ENCODE measurements around the gene MEFV. TPM values are rescaled to one million over a fixed set of nuclear protein-coding genes. Genes with fewer than 3 reads are reported as not detected.

Gene MEFV
- total and polyA plus RNA-seq, 2 donors (not counting 1 experiment from before 2014, with no cell fraction given), result 0.24 to 0.25 TPM

DNA sequence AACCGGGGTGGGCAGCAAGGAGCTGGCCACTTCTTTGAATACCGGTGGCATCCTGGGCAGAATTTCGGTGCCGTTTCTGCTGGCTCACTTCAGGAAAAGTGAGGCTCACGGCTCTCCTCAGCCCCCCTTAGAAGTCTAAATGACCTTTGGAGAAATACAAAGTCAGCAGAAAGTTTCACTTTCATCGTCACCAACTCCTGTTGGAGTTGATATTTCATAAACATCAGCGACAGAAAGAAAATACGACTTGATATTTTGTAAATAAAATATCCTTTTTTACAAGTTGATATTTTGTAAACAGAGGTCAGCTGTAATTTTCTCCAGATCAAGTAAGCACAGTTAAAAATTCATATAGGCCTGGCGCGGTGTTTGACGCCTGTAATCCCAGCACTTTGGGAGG is 49.6 kb upstream of the MEFV start:
- no peak for DNase-seq
- POLR2A ChIA-PET, result interaction anchor here (0.5 to 2.4 kb wide), 5 partner anchors 18 to 1725 kb away, joined by 3 to 18 read pairs (median 5); partner anchors contain the start of gene ZNF263
- Histone ChIP-seq H3K27me3 (replicated peaks in 1 of 4; ENCODE audit: control extremely low read depth in 1 of 4, control insufficient read depth in 3 of 4, insufficient read depth in 4 of 4, low read length in 3 of 4) (no peaks in the 10 kb centered on the region), H3K36me3 (replicated peaks in 1 of 2; ENCODE audit: control extremely low read depth in 1 of 2, control insufficient read depth in 1 of 2, extremely low read depth in 1 of 2, insufficient read depth in 2 of 2, low read length in 1 of 2) (peaks cover 14 to 21% of the 10 kb centered on the region in 2 experiments), H3K4me1 (ENCODE audit: control insufficient read depth in 2 of 2, insufficient read depth in 2 of 2, low read length in 2 of 2) (peaks cover 8 to 14% of the 10 kb centered on the region in 2 donors), H2AFZ (ENCODE audit: insufficient read depth, low read depth, low read length, poor library complexity, severe bottlenecking) (peak overlapping the region; percentile 95), H3K4me2 (replicated peaks; ENCODE audit: low read depth, low read length, poor library complexity, severe bottlenecking) (peak overlapping the region; percentile 91), H3K9me3 (ENCODE audit: control extremely low read depth in 1 of 3, control insufficient read depth in 2 of 3, insufficient read depth in 1 of 3, low read length in 2 of 3) (peaks cover 6 to 40% (median 16%) of the 10 kb centered on the region in 3 donors), H3K4me3 (ENCODE audit: control extremely low read depth in 1 of 5, extremely low read depth in 1 of 5, insufficient read depth in 1 of 5, low read depth in 2 of 5, low read length in 4 of 5) (peak overlapping the region; percentile 71 to 86 (median 78)), H3K79me2 (ENCODE audit: control insufficient read depth, insufficient read depth, low read length) (peaks cover 56% of the 10 kb centered on the region), H3K27ac (ENCODE audit: low read length in 2 of 2) (peak overlapping the region; percentile 82 to 93), H4K20me1 (ENCODE audit: control insufficient read depth, insufficient read depth, low read length, poor library complexity, severe bottlenecking) (no peaks in the 10 kb centered on the region), H3K9ac (ENCODE audit: low read length) (peak overlapping the region; percentile 93)
- CTCF ChIA-PET, result interaction anchor here (0.8 to 1.8 kb wide), 2 partner anchors 15 to 24 kb away, joined by 3 to 4 read pairs; no protein-coding TSS in a partner anchor
- H3K27me3 Mint-ChIP-seq, result no peaks in the 10 kb centered on the region
- intact Hi-C loops (cut with micrococcal nuclease), result no loop called here
- 49% methylated on average over 8 of the region's 11 CpGs for WGBS (ENCODE audit: insufficient coverage)
- H3K9me3 Mint-ChIP-seq (ENCODE audit: insufficient read depth), result peaks cover 5% of the 10 kb centered on the region
- ATAC-seq (ENCODE audit: low read depth), result no peak
- no peak for TF ChIP-seq EZH2 (IDR thresholded peaks at IDR 0.05; ENCODE audit: borderline replicate concordance, insufficient read depth, low read depth, low read length, poor library complexity, severe bottlenecking)
- TF ChIP-seq, protein P1, sequence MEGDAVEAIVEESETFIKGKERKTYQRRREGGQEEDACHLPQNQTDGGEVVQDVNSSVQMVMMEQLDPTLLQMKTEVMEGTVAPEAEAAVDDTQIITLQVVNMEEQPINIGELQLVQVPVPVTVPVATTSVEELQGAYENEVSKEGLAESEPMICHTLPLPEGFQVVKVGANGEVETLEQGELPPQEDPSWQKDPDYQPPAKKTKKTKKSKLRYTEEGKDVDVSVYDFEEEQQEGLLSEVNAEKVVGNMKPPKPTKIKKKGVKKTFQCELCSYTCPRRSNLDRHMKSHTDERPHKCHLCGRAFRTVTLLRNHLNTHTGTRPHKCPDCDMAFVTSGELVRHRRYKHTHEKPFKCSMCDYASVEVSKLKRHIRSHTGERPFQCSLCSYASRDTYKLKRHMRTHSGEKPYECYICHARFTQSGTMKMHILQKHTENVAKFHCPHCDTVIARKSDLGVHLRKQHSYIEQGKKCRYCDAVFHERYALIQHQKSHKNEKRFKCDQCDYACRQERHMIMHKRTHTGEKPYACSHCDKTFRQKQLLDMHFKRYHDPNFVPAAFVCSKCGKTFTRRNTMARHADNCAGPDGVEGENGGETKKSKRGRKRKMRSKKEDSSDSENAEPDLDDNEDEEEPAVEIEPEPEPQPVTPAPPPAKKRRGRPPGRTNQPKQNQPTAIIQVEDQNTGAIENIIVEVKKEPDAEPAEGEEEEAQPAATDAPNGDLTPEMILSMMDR (IDR thresholded peaks at IDR 0.05), result no peak
- H3K27ac Mint-ChIP-seq, result peak overlapping the region; percentile 89
- peak overlapping the region; percentile 88 for H3K4me3 Mint-ChIP-seq
- peaks cover 21% of the 10 kb centered on the region for H3K4me1 Mint-ChIP-seq

All from B cell (primary cell).